HG03439 (cell line): ENCODE measurements around the gene MYH10.

Source experiments
- ATAC-seq: cut with Tn5 transposase; IDR thresholded peaks from one replicate; pipeline ENCODE4 v1.9.1; 2021; ENCODE audit warnings: mild to moderate bottlenecking, moderate library complexity; ENCODE audit not compliant: unreplicated experiment

MYH10 gene

GRCh38 chr17:8499614-8500013 is 130.9 kb downstream of the MYH10 start:
- no peak for ATAC-seq

DNA sequence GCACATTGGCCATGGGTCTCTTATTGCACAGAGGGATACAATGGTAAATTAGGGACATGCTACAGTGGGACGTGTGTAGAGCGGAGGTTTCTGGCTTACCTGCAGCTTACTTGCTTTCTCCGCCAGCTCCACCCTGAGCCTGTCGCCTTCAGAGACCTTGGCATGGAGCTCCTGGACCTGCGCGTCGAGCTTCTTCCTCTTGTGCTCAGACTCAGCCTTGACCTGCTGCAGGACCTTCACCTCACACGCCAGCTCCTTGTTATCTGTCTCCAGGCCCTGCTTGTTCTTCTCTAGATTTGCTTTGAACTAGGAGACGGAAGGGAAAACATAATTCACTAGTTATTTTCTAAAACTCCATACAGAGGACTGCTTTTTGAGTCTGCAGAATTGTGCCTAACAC is 131.4 kb downstream of the MYH10 start:
- ATAC-seq, result no peak

GRCh38 chr17:8496081-8496480 is 134.4 kb downstream of the MYH10 start:
- ATAC-seq, result no peak

DNA sequence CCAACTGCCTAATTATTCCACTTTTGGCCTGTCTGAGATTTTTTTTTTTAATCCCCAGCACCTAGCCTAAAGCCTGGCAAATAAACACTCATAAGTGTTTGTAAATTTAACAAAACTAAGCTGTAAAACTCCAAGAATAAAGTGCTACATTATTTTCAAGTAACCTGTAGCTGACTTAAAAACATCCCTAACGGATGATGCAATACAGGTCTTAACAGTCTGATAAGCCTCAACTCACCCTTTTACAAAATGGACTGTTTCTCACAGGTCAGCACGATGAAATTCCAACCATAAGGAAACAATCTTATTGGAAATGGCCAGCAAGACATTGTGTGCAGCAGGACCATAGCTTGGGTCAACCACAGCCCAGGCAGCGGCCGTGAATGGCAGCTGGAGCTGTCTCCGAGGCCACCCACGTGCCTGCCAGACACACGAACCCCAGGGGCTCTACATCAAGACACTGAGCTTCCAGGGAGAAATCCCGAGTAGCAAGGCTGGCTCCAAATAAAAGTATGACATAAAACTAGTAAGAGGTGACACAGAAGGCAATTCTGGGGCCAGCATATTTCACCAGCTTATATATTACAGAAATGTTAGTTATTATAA is 135.9 kb downstream of the MYH10 start:
- ATAC-seq, result no peak

DNA sequence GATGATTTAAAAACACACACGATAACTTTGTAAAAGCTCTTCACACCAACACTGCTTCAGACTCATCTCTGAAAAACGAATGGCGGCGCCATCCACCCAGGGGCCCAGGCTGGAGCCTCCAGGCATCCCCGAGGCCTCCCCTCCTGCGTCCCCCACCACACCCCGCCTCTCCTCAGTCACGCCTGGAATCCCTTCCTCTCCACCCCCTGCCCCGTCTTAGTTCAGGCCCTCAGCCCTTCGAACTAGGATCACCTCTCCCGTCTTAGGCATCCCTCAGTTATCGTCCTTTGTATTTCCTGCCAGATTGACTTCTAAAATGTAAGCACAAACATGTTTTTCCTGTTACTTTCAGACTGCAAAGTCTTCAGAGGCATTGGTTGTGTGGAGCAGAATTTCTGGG is 136.5 kb downstream of the MYH10 start:
- no peak for ATAC-seq

DNA sequence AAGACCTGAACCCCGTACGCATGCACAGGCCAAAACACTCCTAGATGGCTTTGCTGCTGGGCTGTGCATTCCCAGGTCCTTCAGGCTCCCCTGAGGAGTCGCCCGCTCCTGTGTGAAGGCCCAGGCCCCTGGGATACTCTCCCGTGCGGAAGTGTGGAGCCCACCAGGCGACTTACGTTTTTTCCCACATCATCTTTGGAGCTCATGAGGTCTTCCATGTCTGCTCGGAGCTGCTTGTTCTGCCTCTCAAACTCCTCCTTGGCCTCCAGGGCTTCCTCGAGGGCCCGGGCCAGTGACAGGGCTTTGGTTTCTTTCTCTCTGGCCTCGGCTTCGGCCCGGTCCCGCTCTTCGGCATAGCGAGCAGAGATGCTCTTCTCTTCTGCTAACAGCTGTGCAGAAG is 138.4 kb downstream of the MYH10 start:
- ATAC-seq, result no peak

DNA sequence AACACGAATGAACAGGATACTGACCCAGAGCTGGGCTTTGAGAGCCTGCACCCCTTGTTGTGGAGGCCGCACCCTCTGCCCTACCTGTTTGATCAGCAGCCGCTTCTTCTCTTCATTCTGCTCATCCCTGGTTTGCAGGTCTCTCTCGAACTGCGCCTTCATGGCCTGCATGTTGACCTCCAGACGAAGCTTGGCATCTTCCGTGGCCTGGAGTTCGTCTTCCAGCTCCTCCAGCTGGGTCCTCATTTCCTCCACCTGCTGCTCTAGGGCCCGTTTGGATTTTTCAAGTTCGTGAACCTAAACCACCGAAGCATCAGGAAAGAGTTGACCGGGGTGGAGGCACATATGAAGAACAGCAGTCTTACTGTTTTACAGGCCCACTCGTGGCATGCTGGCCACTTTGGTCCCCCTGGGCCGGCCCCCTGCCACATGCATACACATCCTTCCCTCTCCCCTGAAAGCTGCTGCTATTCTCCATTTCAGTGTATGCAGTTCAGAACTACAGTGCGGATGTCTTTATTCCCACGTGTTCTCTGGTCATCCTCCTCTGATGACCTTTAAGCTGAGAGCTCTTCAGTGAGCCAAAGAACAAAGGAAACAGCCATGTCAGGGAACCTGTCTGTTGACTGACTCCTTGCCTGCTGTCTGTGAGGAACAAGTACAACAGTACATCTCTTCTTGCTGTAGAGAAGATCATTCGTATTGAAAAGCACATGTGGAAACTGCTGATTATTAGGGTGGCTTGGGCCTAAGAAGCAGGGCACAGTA is 140.1 kb downstream of the MYH10 start:
- ATAC-seq, result no peak

- ATAC-seq, result no peak
These were observed 140.7 kb downstream of the MYH10 start for GRCh38 chr17:8489841-8490240.

- no peak for ATAC-seq
These were observed 141.6 kb downstream of the MYH10 start for GRCh38 chr17:8488901-8489300.

DNA sequence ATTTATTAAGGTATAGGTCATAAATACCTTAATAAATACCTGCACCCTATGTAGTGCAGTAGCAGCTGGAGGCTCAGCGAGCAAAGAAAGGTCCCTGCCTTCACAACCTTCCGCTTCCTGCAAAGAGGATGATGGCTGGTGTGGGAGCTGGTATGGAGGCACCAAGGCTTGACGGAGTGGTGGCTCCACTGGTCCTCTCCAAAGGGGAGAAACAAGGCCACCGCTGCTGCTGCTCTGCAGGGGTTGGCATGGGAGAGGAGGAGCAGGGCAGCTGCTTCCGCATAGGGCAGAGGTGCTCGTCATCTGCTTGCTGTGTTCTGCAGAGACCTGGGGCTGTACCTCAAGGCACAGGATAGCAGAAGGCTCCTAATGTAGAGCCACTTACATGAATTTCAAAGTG is 142.0 kb downstream of the MYH10 start:
- no peak for ATAC-seq

- ATAC-seq, result no peak
These were observed 142.8 kb downstream of the MYH10 start for GRCh38 chr17:8487743-8488142.

DNA sequence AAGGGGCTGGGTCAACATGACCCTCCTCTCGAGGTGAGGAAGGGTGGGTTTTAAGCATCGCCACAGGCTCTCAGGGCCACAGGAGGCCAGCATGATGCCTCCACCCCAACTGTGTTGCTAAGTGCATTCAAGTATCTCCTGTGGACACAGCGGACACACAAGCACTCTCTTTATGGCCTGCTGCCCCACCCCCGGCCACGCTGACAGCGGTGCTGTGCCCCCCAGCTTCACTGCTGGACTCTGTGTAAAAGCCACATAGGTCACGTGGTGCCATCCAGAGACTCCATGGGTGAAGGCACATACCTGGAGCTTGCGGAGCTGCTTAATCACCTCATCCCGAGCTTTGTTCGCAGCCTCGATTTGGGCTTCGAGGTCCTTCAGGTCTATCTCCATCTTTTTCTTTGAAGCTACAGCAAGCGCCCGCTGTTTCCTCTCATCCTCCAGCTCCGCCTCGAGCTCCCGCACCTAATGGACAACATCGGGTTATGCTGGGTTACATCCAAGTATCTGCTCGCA is 143.3 kb downstream of the MYH10 start:
- ATAC-seq, result no peak

DNA sequence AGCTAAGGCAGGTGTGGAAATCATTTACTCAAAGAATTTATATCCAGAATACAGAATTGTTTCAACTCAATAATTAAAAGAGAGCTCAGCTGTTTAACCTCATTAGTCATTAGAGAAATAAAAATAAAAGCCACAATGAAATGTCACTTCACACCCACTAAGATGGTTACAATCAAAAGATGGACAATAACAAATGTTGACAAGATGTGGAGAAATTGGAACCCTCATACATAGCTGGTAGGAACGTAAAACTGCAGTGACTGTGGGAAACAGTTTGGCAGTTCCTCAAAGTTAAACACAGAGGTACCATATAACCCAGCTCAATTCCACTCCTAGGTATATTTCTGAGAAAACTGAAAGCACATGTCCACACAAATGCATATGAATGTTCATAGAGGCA is 145.0 kb downstream of the MYH10 start:
- ATAC-seq, result no peak

GRCh38 chr17:8484465-8484864 is 146.1 kb downstream of the MYH10 start:
- no peak for ATAC-seq

GRCh38 chr17:8482546-8482945 is 148.0 kb downstream of the MYH10 start:
- ATAC-seq, result no peak

DNA sequence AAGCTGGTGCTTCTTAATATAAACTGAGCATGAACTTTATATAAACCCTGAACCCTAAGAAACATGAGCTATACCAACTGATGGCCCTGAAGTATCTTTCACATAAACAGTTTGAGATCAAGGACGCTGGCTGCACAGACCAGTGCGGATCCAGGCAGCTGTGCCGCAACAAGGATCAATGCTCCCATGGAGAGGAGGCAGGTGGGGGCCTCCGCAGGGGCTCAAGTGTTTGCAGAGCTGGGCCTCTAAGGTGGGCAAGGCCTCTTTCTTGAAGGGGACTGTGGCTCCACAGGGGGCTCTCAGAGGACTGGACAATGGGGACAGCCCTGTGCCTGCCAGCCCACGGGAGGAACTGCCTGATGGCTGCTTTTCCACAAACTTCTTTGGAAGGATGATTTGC is 148.8 kb downstream of the MYH10 start:
- no peak for ATAC-seq

DNA sequence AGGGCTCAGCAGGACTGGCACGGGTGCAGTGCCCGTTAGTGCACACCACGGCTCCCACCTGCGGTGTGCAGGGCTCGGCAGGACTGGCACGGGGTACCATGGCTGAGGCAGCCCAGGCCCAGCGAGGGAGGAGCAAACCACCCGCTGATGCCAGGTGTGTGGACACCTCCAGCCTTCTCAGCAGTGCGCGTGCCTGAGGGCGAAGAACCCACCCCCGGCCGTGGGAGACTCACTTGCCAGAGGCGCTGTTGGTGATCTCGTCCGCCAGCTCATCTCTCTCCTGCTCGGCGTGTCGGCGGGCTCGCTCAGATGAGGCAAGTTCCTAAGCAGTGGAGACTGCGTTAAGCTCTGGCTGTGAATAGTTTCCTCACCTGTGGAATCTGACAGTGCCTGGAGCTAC is 149.4 kb downstream of the MYH10 start:
- no peak for ATAC-seq

DNA sequence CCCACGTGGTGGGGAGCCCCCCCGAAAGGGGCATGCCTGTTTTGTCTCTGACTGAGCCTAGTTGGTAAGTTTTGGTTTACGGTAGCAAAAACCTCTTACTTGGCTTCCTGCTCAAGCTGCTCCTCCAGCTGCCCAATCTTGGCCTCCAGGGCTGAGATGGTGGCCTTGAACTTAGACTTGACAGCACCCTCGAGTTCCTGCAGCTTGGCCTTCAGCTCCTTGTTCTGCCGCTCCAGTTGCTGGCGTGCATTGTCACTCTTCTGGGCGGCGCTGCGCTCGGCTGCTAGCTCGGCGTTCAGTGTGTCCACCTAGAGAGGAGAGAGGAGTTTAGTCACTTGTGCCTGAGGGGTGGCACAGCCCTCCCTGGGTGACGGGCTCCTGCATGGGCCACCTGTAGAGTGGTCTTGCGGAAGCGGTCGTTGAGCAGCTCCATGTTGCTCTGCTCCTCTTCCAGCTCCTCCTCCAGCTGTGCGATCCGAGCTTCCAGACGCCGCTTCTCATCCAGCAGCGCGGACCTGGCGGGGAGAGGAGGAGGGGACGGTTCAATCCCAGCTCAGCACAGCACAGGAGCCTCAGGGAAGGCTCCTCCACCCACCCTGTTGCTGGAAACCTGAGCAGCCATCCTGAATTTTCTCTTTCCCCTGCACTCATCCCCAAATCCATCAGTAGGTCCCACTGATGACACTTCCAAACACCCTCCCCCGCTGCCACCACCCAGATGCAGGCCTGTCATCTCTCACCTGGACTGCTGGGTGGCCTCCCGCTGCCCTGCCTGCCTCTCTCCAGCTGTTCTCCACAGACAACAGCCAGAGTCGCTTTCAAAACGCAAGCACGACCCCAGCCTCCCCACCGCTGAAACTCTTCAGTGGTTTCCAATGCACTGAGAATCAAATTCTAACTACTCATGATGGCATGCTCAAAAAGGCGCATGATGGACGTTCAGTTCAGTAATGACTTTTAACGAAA is 150.2 kb downstream of the MYH10 start:
- ATAC-seq, result no peak

DNA sequence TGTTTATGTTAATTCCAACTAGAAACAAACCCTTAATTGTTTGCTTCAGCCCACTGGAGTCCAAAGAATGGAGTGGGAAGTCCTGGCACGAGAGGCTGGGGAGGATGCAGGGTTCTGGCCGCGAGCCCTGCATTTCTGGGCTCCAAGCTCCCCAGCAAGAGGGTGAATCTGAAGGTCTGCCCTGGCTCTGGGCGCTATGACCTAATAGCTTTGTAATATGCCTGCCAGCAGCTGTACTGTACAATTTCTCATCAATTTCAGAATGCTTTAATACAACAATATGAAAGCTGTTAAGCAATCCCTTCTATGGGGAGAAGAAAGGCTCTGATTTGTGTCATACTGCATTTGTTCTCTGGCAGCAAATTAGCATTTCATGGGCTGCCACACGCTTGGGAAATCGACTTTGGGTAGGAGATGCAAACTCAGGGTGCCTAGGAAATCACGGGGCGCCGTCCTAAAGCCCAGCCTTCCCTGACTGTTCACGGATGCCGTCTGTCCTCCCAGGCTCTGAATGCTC is 151.0 kb downstream of the MYH10 start:
- no peak for ATAC-seq

DNA sequence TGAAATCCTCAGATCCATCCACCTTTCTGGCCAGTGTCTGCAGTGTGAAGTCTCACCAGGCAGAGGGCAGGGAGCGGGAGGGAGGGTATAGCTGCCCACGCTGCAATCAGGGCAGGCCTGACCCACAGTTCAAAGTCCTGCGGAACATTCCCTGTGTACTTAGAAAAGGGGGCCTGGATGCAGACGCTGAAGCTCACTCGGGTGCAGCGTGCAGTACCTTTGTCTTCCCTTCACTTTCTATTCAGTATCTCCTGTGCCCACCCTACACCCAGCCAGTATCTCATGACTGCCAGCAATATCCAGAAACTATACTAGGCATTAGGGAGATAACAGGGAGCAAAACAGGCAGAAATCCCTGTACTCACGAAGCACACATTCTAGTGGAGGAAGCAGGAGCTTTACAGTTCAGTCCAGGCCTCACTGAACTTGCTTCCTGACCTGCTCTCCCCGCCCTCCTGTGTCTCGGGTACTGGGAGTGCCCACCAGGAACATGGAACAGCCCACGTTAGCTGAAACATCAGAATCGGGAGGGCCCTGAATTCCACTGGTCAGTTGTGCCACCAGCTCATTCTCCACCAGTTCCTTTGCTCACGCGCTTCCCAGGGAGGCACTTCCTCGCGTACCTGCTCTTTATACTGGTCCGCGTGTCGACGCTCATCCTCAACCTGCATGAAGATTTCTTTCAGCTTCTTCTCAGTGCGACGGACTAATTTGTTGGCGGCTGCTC is 152.6 kb downstream of the MYH10 start:
- ATAC-seq, result no peak

- ATAC-seq, result no peak
These were observed 153.4 kb downstream of the MYH10 start for GRCh38 chr17:8477171-8477570.
